GM23338 (cell line): ENCODE measurements around the gene FOXM1. TPM values are rescaled to one million over a fixed set of nuclear protein-coding genes. Genes with fewer than 3 reads are reported as not detected.

Source experiments
- EZH2 ChIP-seq: fragments of 200-600 bp; sonication (generic); IDR thresholded peaks from one replicate; pipeline ENCODE4 v1.8.0; 2017; ENCODE audit warnings: antibody characterized with exemption, mild to moderate bottlenecking, low read depth; ENCODE audit not compliant: unreplicated experiment
- NANOG ChIP-seq: IDR thresholded peaks from 2 replicates; pipeline ENCODE4 v1.6.1; 2016; ENCODE audit warnings: antibody characterized with exemption, borderline replicate concordance
- POLR2AphosphoS5 ChIP-seq: IDR thresholded peaks from 2 replicates; pipeline ENCODE4 v1.6.1; 2016; ENCODE audit warnings: antibody characterized with exemption, low read depth
- ZNF331 ChIP-seq: fragments of 250-450 bp; sonication (Bioruptor Pico); IDR thresholded peaks from 2 replicates; pipeline ENCODE4 v1.5.0; 2020; ENCODE audit warnings: low read depth, mild to moderate bottlenecking, moderate library complexity
- polyA plus RNA-seq: library from polyadenylated mRNA; unstranded; fragments of >200 nt; fragmentation: Nextera tagmentation; extraction: Ambion mirVana; gene quantifications from 2 replicates; pipeline ENCODE4 v1.2.1, GENCODE V29; 2016
- total RNA-seq: library from RNA; depleted of rRNA; stranded (reverse); fragments of >200 nt; shearing (Covaris generic); gene quantifications from 2 replicates; pipeline ENCODE4 v1.2.3, GENCODE V29; 2014
- TF ChIP-seq, protein P1 (sequence below): fragments of 250-450 bp; sonication (Bioruptor Pico); IDR thresholded peaks from 2 replicates; pipeline ENCODE4 v1.5.0; 2020; ENCODE audit warnings: mild to moderate bottlenecking, moderate library complexity
- TF ChIP-seq, protein P2 (sequence below): IDR thresholded peaks from one replicate; pipeline ENCODE4 v1.6.1; 2018; ENCODE audit warnings: antibody characterized with exemption; ENCODE audit not compliant: unreplicated experiment

The FOXM1 gene
- total and polyA plus RNA-seq, 2 experiments from 2014 or later = 31.0 to 98.1 TPM

DNA sequence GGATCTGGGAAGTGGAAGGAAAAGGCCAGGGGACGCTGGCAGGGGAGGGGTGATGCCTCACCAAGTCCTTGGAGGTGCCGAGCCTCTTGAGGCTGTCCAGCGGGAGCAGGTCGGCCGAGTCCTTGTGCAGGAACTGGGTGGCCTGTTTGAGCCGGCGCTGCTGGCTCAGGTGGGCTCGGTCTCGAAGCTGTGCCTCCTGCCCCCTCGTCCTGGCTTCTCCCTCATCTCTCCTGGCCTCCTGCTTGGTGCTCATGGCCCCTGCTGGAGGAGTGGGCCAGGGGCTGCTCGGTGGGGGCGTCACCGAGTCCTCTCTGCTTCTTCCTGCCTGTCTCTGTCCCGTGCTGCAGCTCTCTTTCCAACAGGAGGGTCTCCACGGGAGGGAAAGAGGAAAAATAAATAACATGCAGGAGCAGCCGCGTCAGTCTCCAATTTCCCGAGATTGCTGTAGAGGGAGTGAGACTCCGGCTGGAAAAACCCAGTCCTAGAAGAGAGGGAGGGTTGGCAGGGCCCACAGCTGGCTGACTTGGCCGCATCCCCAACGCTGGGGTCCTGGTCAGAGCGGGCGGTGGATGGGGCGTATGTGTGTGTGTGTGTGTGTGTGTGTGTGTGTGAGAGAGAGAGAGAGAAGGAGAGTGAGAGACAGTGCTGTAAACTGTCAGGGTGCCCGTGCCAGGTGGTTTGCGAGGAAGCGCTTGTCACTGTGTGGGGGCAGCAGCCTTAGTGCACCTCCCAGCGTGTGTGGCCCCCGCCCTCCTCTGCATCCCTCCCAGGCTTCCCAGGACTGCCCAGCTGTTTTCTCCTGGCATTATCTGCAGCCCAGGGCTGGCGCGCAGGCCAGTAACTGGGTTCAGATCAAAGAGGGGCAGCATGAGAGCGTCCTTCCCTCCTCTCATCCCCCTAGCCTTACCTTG, 42.1 kb downstream of the FOXM1 start, which contains the start of gene NRIP2 (continued):
- TF ChIP-seq, protein P1, sequence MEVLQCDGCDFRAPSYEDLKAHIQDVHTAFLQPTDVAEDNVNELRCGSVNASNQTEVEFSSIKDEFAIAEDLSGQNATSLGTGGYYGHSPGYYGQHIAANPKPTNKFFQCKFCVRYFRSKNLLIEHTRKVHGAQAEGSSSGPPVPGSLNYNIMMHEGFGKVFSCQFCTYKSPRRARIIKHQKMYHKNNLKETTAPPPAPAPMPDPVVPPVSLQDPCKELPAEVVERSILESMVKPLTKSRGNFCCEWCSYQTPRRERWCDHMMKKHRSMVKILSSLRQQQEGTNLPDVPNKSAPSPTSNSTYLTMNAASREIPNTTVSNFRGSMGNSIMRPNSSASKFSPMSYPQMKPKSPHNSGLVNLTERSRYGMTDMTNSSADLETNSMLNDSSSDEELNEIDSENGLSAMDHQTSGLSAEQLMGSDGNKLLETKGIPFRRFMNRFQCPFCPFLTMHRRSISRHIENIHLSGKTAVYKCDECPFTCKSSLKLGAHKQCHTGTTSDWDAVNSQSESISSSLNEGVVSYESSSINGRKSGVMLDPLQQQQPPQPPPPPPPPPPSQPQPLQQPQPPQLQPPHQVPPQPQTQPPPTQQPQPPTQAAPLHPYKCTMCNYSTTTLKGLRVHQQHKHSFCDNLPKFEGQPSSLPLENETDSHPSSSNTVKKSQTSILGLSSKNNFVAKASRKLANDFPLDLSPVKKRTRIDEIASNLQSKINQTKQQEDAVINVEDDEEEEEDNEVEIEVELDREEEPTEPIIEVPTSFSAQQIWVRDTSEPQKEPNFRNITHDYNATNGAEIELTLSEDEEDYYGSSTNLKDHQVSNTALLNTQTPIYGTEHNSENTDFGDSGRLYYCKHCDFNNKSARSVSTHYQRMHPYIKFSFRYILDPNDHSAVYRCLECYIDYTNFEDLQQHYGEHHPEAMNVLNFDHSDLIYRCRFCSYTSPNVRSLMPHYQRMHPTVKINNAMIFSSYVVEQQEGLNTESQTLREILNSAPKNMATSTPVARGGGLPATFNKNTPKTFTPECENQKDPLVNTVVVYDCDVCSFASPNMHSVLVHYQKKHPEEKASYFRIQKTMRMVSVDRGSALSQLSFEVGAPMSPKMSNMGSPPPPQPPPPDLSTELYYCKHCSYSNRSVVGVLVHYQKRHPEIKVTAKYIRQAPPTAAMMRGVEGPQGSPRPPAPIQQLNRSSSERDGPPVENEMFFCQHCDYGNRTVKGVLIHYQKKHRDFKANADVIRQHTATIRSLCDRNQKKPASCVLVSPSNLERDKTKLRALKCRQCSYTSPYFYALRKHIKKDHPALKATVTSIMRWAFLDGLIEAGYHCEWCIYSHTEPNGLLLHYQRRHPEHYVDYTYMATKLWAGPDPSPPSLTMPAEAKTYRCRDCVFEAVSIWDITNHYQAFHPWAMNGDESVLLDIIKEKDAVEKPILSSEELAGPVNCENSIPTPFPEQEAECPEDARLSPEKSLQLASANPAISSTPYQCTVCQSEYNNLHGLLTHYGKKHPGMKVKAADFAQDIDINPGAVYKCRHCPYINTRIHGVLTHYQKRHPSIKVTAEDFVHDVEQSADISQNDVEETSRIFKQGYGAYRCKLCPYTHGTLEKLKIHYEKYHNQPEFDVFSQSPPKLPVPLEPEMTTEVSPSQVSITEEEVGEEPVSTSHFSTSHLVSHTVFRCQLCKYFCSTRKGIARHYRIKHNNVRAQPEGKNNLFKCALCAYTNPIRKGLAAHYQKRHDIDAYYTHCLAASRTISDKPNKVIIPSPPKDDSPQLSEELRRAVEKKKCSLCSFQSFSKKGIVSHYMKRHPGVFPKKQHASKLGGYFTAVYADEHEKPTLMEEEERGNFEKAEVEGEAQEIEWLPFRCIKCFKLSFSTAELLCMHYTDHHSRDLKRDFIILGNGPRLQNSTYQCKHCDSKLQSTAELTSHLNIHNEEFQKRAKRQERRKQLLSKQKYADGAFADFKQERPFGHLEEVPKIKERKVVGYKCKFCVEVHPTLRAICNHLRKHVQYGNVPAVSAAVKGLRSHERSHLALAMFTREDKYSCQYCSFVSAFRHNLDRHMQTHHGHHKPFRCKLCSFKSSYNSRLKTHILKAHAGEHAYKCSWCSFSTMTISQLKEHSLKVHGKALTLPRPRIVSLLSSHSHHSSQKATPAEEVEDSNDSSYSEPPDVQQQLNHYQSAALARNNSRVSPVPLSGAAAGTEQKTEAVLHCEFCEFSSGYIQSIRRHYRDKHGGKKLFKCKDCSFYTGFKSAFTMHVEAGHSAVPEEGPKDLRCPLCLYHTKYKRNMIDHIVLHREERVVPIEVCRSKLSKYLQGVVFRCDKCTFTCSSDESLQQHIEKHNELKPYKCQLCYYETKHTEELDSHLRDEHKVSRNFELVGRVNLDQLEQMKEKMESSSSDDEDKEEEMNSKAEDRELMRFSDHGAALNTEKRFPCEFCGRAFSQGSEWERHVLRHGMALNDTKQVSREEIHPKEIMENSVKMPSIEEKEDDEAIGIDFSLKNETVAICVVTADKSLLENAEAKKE (CRISPR knock-in tag) = no peak
- TF ChIP-seq NANOG (no peak), ZNF331 (CRISPR knock-in tag) (no peak), EZH2 (no peak), POLR2AphosphoS5 (no peak; the same call in 1 of the 2 replicates)
- TF ChIP-seq, protein P2, sequence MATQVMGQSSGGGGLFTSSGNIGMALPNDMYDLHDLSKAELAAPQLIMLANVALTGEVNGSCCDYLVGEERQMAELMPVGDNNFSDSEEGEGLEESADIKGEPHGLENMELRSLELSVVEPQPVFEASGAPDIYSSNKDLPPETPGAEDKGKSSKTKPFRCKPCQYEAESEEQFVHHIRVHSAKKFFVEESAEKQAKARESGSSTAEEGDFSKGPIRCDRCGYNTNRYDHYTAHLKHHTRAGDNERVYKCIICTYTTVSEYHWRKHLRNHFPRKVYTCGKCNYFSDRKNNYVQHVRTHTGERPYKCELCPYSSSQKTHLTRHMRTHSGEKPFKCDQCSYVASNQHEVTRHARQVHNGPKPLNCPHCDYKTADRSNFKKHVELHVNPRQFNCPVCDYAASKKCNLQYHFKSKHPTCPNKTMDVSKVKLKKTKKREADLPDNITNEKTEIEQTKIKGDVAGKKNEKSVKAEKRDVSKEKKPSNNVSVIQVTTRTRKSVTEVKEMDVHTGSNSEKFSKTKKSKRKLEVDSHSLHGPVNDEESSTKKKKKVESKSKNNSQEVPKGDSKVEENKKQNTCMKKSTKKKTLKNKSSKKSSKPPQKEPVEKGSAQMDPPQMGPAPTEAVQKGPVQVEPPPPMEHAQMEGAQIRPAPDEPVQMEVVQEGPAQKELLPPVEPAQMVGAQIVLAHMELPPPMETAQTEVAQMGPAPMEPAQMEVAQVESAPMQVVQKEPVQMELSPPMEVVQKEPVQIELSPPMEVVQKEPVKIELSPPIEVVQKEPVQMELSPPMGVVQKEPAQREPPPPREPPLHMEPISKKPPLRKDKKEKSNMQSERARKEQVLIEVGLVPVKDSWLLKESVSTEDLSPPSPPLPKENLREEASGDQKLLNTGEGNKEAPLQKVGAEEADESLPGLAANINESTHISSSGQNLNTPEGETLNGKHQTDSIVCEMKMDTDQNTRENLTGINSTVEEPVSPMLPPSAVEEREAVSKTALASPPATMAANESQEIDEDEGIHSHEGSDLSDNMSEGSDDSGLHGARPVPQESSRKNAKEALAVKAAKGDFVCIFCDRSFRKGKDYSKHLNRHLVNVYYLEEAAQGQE = no peak
